OCI-LY7 (cell line): Measurements from ENCODE around the gene SCARB1.

Experiments used
- CTCF ChIP-seq: fragments of 200-600 bp; sonication (generic); conservative IDR thresholded peaks from 2 replicates; pipeline ENCODE4 v1.5.1; 2014; ENCODE audit warnings: mild to moderate bottlenecking, antibody characterized with exemption, low read length, moderate library complexity, mixed read lengths
- EZH2phosphoT487 ChIP-seq: fragments of 200-600 bp; sonication (generic); IDR thresholded peaks from 2 replicates; pipeline ENCODE4 v1.6.1; 2018; ENCODE audit warnings: low read depth, borderline replicate concordance, mild to moderate bottlenecking, mixed run types, antibody characterized with exemption, low read length, moderate library complexity, mixed read lengths

- TF ChIP-seq CTCF (no peak), EZH2phosphoT487 (no peak)
These were observed 107.9 kb downstream of the SCARB1 start for GRCh38 chr12:124755801-124756148.
